ENCODE data around the gene ZBTB37. TPM values are rescaled to one million over a fixed set of nuclear protein-coding genes. Genes with fewer than 3 reads are reported as not detected.

Gene ZBTB37
- total RNA-seq, 2 donors from 2014 or later: 8.8 to 14.3 TPM

- ATAC-seq (ENCODE audit: insufficient number of reproducible peaks, low FRiP score, low read depth) (no peak), DNase-seq (ENCODE audit: low spot score) (no peak)
- Histone ChIP-seq H3K4me1 (ENCODE audit: control insufficient read depth in 1 of 2, low read depth in 2 of 2) (no peaks in the 10 kb centered on the region), H3K27me3 (replicated peaks; ENCODE audit: insufficient read depth) (no peaks in the 10 kb centered on the region), H3K9me3 (no peaks in the 10 kb centered on the region), H3K4me3 (no peak overlapping the region), H3K27ac (no peak overlapping the region), H3K36me3 (no peaks in the 10 kb centered on the region)
- no peak for TF ChIP-seq CTCF (IDR thresholded peaks at IDR 0.05)
These were observed 25.4 kb downstream of the ZBTB37 start for GRCh38 chr1:173893611-173894010.

- no peak overlapping the region for H3K27ac ChIP-seq
- DNase-seq (ENCODE audit: low spot score): no peak
- H3K27me3 ChIP-seq (replicated peaks; ENCODE audit: insufficient read depth): no peaks in the 10 kb centered on the region
- H3K9me3 ChIP-seq: no peaks in the 10 kb centered on the region
- H3K4me3 ChIP-seq: no peak overlapping the region
- TF ChIP-seq CTCF (IDR thresholded peaks at IDR 0.05): no peak
- no peaks in the 10 kb centered on the region for H3K36me3 ChIP-seq
- ATAC-seq (ENCODE audit: insufficient number of reproducible peaks, low FRiP score, low read depth): no peak
- H3K4me1 ChIP-seq (ENCODE audit: control insufficient read depth in 1 of 2, low read depth in 2 of 2): no peaks in the 10 kb centered on the region
These were observed 26.0 kb downstream of the ZBTB37 start for GRCh38 chr1:173894189-173894588.

GRCh38 chr1:173900427-173900826 is 32.2 kb downstream of the ZBTB37 start:
- DNase-seq (ENCODE audit: low spot score): no peak
- Histone ChIP-seq H3K36me3 (no peaks in the 10 kb centered on the region), H3K27me3 (replicated peaks; ENCODE audit: insufficient read depth) (no peaks in the 10 kb centered on the region), H3K27ac (no peak overlapping the region), H3K4me3 (no peak overlapping the region), H3K9me3 (no peaks in the 10 kb centered on the region), H3K4me1 (ENCODE audit: control insufficient read depth in 1 of 2, low read depth in 2 of 2) (no peaks in the 10 kb centered on the region)
- ATAC-seq (ENCODE audit: insufficient number of reproducible peaks, low FRiP score, low read depth): no peak
- TF ChIP-seq CTCF (IDR thresholded peaks at IDR 0.05): no peak

GRCh38 chr1:173900992-173901391 is 32.8 kb downstream of the ZBTB37 start:
- Histone ChIP-seq H3K27me3 (replicated peaks; ENCODE audit: insufficient read depth) (no peaks in the 10 kb centered on the region), H3K36me3 (no peaks in the 10 kb centered on the region), H3K4me1 (ENCODE audit: control insufficient read depth in 1 of 2, low read depth in 2 of 2) (no peaks in the 10 kb centered on the region), H3K9me3 (no peaks in the 10 kb centered on the region), H3K27ac (no peak overlapping the region), H3K4me3 (no peak overlapping the region)
- DNase-seq (ENCODE audit: low spot score) (no peak), ATAC-seq (ENCODE audit: insufficient number of reproducible peaks, low FRiP score, low read depth) (no peak)
- TF ChIP-seq CTCF (IDR thresholded peaks at IDR 0.05): no peak

GRCh38 chr1:173903827-173904531 is 35.8 kb downstream of the ZBTB37 start:
- H3K4me1 ChIP-seq (ENCODE audit: control insufficient read depth in 1 of 2, low read depth in 2 of 2): no peaks in the 10 kb centered on the region
- H3K4me3 ChIP-seq: no peak overlapping the region
- no peak overlapping the region for H3K27ac ChIP-seq
- no peaks in the 10 kb centered on the region for H3K9me3 ChIP-seq
- ATAC-seq (ENCODE audit: insufficient number of reproducible peaks, low FRiP score, low read depth) (no peak), DNase-seq (ENCODE audit: low spot score) (no peak)
- H3K36me3 ChIP-seq: peaks cover 3% of the 10 kb centered on the region
- no peak for TF ChIP-seq CTCF (IDR thresholded peaks at IDR 0.05)
- no peaks in the 10 kb centered on the region for H3K27me3 ChIP-seq (replicated peaks; ENCODE audit: insufficient read depth)

Data from thoracic aorta (tissue), 2 donors.